Activated CD8-positive, alpha-beta memory T cell treated with anti-CD3 and anti-CD28 coated beads for 1 hour (primary cell): Measurements from ENCODE around the gene CD81.

ENCODE experiments used
- DNase-seq, 2 donors: peaks; one replicate each; pipeline ENCODE4 v3.0.0-alpha.2; 2020; ENCODE audit warnings: low read depth in 1 of 2; ENCODE audit errors: extremely low read depth in 1 of 2

CD81 gene

GRCh38 chr11:2400762-2401435 is 23.8 kb downstream of the CD81 start:
- no peak for DNase-seq

DNA sequence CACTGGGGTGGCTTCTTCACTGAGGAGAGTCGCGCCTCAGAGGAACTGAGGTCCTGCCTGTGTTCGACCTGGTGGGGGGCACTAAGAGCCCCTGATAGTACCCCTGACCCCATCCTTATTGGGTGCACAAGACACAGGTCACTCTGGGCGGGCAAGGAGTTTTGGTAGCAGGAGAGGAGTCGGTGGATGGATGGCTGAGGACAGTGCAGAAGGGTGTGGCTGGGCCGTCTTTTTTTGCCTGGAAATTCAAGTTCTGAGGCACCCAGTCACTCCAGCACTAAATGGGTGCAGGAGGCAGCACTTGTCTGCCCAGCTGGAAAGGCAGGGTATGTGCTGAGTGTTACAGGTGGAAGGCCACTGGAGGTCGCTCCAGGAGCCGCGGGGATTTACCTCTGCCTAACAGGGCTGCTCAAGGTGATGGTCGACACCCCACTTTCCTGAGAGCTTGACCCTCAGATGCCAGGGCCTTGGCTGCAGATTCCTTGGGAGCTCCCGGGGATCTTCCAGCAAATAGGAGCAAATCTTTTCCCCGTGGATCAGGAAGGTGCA is 24.4 kb downstream of the CD81 start:
- no peak for DNase-seq

GRCh38 chr11:2402106-2402505 is 25.0 kb downstream of the CD81 start:
- no peak for DNase-seq

- no peak for DNase-seq
Observed at GRCh38 chr11:2402890-2403645, 26.0 kb downstream of the CD81 start.

DNA sequence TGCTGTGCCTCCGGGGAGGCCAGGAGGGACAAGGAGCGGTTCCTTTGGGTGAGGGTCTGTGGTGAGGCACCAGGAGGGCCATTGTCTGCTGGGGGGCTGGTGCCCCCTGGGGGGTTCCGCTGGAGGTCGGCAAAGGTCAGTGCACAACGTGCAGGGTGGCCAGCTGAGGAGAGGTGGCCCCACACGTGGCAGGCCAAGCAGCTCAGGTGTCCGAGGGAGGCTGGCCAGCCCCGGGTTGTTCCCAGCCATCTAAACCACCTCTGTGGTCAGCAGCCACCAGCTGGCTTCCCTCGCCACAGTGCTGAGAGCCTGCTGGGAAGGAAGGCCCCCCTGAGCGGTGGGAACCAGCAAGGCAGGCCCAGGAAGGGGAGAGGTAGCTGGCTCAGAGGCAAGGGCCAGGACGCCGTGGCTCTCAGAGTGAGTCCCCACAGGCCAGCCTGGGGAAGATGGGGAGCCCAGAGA is 27.7 kb downstream of the CD81 start:
- no peak for DNase-seq

DNA sequence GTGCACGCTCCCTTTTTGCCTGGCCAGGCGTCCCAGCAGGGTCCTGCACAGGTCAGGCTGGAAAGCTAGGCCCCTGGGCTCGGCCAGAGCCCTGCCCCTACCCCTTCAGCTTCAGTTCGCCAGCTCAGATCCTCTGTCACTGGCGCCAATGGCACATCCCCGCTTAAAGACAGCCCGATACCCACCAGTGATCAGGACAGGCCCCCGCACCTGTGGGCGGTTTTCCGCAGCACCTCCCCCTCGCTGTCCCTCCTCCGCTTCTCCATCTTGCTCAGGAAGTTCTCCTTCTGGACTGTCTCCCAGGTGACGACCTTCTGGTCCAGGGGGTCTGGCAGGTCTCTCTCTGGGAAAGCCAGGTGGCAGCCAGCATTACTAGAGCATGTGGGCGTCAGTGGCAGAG is 29.3 kb downstream of the CD81 start:
- DNase-seq: no peak

- no peak for DNase-seq
Observed at GRCh38 chr11:2406878-2407410, 29.8 kb downstream of the CD81 start.

- DNase-seq: no peak
Observed at GRCh38 chr11:2408671-2409070, 31.6 kb downstream of the CD81 start.

DNA sequence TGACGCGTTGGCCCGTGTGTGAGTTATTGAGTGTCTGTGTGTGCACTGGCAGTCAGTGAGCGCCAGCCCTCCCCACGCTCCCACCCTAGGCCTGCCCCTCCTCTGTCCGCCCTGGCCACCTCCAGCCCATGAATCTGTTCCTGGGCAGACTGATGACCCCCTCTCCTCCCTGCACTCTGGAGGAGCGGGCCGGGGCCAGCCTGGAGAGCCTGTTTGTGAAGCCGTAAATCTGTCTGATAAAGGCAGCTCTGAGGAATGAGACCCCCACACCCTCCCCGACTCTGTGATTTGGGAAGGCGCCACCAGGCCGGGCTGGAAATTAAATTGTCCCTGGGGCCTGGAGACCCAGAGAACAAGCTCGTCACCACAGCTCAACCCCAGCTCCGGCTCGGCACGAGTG is 32.0 kb downstream of the CD81 start:
- no peak for DNase-seq

DNA sequence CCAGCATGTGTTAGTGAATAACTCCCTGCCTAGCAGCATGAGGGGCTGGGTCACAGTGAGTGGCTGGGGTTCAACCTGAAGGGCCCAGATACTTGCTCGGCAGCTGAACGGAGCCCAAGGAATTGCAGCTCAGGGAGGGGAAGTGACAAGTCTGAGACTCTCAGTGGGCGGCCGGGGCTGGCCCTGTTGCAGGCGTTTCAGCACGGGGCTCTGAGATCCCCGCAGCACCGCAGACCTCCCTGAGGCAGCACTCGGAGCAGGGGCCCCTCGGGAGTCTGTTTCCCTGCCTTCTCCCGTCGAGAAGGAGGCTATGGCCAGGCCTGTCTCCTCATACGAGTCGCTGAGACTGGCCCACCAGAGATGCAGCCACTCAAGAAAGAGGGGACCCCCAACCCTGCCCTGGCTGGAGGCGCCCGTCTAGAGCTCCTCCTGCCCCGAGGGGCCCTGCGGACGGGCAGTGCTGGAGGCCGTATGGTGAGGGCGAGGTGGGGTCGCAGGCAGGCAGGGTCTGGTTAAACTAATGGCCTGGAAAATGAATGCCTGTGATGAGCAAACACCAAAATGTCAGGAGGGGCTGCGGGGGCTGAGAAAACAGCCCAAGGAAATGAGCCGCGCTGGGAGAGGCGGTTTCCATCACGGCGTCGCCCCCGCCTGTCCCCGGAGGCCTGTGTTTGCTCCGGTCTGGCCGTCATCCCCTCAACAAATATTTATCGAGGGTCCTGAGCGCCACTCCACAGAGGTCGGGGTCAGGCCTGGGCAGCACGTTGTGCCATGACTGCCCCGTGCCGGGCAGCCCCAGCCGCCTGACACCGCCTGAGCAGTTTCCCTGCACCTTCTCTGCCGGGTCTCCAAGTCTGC is 32.7 kb downstream of the CD81 start:
- no peak for DNase-seq

DNA sequence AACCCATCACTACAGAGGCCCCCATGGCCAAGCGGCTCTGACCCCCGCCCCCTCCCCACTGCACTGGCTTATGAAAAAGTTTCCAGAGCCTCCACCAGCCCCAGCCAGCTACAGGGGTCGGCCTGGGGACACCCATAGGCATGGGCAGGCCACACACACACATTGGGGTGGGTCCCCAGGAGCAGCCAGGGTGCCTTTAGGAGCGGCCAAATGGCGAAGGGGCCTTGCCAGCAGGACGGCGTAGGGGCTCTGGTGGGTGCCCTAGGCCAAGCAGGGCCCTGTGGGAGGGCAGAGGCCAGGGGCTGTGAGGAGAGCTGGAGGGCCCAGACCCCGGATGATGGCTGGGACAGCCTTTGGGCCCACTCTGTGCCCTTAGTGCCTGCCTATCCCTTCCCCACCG is 33.5 kb downstream of the CD81 start:
- no peak for DNase-seq

- DNase-seq: no peak
Observed at GRCh38 chr11:2411446-2412305, 34.6 kb downstream of the CD81 start.

GRCh38 chr11:2412323-2412722 is 35.2 kb downstream of the CD81 start:
- no peak for DNase-seq

- DNase-seq: no peak
Observed at GRCh38 chr11:2413742-2414579, 36.9 kb downstream of the CD81 start.

GRCh38 chr11:2414616-2415015 is 37.5 kb downstream of the CD81 start:
- no peak for DNase-seq

- no peak for DNase-seq
Observed at GRCh38 chr11:2415171-2415570, 38.1 kb downstream of the CD81 start.

GRCh38 chr11:2415601-2416380 is 38.7 kb downstream of the CD81 start:
- DNase-seq: no peak

- DNase-seq: no peak
Observed at GRCh38 chr11:2416765-2417164, 39.7 kb downstream of the CD81 start.
